ENCODE measurements around the gene AP2M1. TPM values are rescaled to one million over a fixed set of nuclear protein-coding genes. Genes with fewer than 3 reads are reported as not detected.

Gene AP2M1
- total and polyA plus RNA-seq, 10 of the 15 experiments (the other 5 are each of a cell fraction or from before 2014, with no cell fraction given), result 65.6 to 356 (median 161) TPM

DNA sequence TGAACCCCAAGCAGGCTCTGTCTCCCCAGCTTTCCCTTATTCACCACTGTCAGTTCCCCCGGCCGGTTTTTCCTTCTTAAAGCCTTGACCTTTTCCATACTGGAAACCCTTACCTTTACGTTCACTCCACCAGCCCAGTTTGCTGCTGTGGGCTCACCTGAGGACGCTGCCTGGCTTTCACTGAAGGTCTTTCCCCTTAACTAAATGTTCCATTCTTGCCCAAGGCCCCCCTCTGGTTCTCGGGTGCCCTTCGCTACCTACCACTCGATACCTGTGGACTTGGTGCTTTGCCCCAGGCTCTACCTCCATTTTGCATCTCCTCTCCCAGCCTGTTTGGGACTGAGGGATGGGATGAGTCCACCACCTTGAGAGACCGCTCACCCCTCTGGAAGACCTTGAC lies 851 bp downstream of the AP2M1 start:
- SMC1A ChIA-PET (ENCODE audit: uncharacterized antibody, unreplicated experiment), result no interaction called here
- POLR2A ChIA-PET, result interaction anchor here (1.2 to 1.8 kb wide), 2 partner anchors 10 to 19 kb away, joined by 5 read pairs; partner anchors contain the start of gene ABCF3
- no TSS peak for BruUV-seq (replicated peaks)

More for the DNA sequence above, 851 bp downstream of the AP2M1 start:
- WGBS (ENCODE audit: insufficient coverage, insufficient replicate concordance, low lambda C conversion rate, missing lambda C conversion rate), result 27% methylated on average over 8 of the region's 8 CpGs
- FAIRE-seq (no peak), DNase-seq (ENCODE audit: low read depth, low spot score) (no peak), ATAC-seq (no peak)
- intact Hi-C loops (cut with micrococcal nuclease; ENCODE audit: unreplicated experiment), result loop anchor here (2.0 kb wide), 1 partner anchor 123 kb away; the partner anchor contains the start of gene PSMD2
- RAD21 ChIA-PET (ENCODE audit: unreplicated experiment), result interaction anchor here (1.1 kb wide), 1 partner anchor 10 kb away, joined by 3 read pairs; the partner anchor contains the start of gene ABCF3
- Histone ChIP-seq H3K79me2 (ENCODE audit: control insufficient read depth, insufficient read depth, low read length) (peaks cover 31% of the 10 kb centered on the region), H3K36me3 (ENCODE audit: control insufficient read depth in 2 of 2, insufficient read depth in 2 of 2, low read length in 1 of 2) (peaks cover 7 to 15% of the 10 kb centered on the region in 2 experiments), H3K4me1 (ENCODE audit: control insufficient read depth, insufficient read depth, low read length) (peaks cover 9% of the 10 kb centered on the region), H3K27me3 (replicated peaks in 1 of 2; ENCODE audit: control insufficient read depth in 2 of 2, insufficient read depth in 2 of 2, low read length in 1 of 2) (no peaks in the 10 kb centered on the region), H3K9me3 (replicated peaks; ENCODE audit: control insufficient read depth, insufficient read depth, low read length) (no peaks in the 10 kb centered on the region), H3K4me3 (peak overlapping the region; percentile 81), H3K9ac (ENCODE audit: control insufficient read depth, insufficient read depth, low read length) (peak overlapping the region; percentile 93), H3K4me2 (ENCODE audit: control insufficient read depth, insufficient read depth) (peak overlapping the region; percentile 91), H4K20me1 (ENCODE audit: control insufficient read depth, insufficient read depth) (no peaks in the 10 kb centered on the region), H3K27ac (ENCODE audit: control insufficient read depth, insufficient read depth) (peak overlapping the region; percentile 89), H2AFZ (ENCODE audit: control insufficient read depth, low read depth, low read length) (peak overlapping the region; percentile 97; the same call in 1 of the 2 replicates)
- in situ Hi-C loops (cut with MboI), result no loop called here
- TF ChIP-seq, protein P1, sequence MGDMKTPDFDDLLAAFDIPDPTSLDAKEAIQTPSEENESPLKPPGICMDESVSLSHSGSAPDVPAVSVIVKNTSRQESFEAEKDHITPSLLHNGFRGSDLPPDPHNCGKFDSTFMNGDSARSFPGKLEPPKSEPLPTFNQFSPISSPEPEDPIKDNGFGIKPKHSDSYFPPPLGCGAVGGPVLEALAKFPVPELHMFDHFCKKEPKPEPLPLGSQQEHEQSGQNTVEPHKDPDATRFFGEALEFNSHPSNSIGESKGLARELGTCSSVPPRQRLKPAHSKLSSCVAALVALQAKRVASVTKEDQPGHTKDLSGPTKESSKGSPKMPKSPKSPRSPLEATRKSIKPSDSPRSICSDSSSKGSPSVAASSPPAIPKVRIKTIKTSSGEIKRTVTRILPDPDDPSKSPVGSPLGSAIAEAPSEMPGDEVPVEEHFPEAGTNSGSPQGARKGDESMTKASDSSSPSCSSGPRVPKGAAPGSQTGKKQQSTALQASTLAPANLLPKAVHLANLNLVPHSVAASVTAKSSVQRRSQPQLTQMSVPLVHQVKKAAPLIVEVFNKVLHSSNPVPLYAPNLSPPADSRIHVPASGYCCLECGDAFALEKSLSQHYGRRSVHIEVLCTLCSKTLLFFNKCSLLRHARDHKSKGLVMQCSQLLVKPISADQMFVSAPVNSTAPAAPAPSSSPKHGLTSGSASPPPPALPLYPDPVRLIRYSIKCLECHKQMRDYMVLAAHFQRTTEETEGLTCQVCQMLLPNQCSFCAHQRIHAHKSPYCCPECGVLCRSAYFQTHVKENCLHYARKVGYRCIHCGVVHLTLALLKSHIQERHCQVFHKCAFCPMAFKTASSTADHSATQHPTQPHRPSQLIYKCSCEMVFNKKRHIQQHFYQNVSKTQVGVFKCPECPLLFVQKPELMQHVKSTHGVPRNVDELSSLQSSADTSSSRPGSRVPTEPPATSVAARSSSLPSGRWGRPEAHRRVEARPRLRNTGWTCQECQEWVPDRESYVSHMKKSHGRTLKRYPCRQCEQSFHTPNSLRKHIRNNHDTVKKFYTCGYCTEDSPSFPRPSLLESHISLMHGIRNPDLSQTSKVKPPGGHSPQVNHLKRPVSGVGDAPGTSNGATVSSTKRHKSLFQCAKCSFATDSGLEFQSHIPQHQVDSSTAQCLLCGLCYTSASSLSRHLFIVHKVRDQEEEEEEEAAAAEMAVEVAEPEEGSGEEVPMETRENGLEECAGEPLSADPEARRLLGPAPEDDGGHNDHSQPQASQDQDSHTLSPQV (IDR thresholded peaks at IDR 0.05), result no peak
- TF ChIP-seq FOS (IDR thresholded peaks at IDR 0.05; ENCODE audit: borderline replicate concordance, extremely low read depth, insufficient read length) (no peak), CBFB (IDR thresholded peaks at IDR 0.05; ENCODE audit: low read depth) (no peak), NFXL1 (IDR thresholded peaks at IDR 0.05; ENCODE audit: borderline replicate concordance) (no peak), ESRRA (IDR thresholded peaks at IDR 0.05; ENCODE audit: low read length) (no peak), ZSCAN29 (IDR thresholded peaks at IDR 0.05) (no peak)
- TF ChIP-seq, protein P2, sequence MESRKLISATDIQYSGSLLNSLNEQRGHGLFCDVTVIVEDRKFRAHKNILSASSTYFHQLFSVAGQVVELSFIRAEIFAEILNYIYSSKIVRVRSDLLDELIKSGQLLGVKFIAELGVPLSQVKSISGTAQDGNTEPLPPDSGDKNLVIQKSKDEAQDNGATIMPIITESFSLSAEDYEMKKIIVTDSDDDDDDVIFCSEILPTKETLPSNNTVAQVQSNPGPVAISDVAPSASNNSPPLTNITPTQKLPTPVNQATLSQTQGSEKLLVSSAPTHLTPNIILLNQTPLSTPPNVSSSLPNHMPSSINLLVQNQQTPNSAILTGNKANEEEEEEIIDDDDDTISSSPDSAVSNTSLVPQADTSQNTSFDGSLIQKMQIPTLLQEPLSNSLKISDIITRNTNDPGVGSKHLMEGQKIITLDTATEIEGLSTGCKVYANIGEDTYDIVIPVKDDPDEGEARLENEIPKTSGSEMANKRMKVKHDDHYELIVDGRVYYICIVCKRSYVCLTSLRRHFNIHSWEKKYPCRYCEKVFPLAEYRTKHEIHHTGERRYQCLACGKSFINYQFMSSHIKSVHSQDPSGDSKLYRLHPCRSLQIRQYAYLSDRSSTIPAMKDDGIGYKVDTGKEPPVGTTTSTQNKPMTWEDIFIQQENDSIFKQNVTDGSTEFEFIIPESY (IDR thresholded peaks at IDR 0.05), result no peak
- CTCF ChIA-PET, result interaction anchor here (0.5 kb wide), 1 partner anchor 41 kb away, joined by 3 read pairs; the partner anchor contains the start of gene EIF2B5

All from GM12878 (cell line).